Smooth muscle cell (in vitro differentiated cells): ENCODE measurements around the gene RPL28. TPM values are rescaled to one million over a fixed set of nuclear protein-coding genes. Genes with fewer than 3 reads are reported as not detected.

Experiments
- DNase-seq: peaks from one replicate; lab custom pipeline; 2025; ENCODE audit not compliant: unreplicated experiment; lab: John Stamatoyannopoulos, UW
- H2AFZ ChIP-seq: fragments of 200-600 bp; sonication (generic); 2 replicates; pipeline ENCODE4 v1.6.0; 2016; ENCODE audit warnings: antibody characterized with exemption, low read depth, mild to moderate bottlenecking
- H3F3A ChIP-seq: fragments of 200-600 bp; sonication (generic); 2 replicates; pipeline ENCODE4 v1.6.0; 2017; ENCODE audit warnings: antibody characterized with exemption, low read depth
- H3K27ac ChIP-seq: fragments of 200-600 bp; sonication (generic); 2 replicates; pipeline ENCODE4 v1.5.1; 2016; ENCODE audit warnings: low read depth, mild to moderate bottlenecking
- H3K27me3 ChIP-seq: fragments of 200-600 bp; sonication (generic); 2 replicates; pipeline ENCODE4 v1.6.1; 2016; ENCODE audit warnings: low read depth, mild to moderate bottlenecking
- H3K36me3 ChIP-seq: fragments of 200-600 bp; sonication (generic); 2 replicates; pipeline ENCODE4 v1.5.1; 2016; ENCODE audit warnings: low read depth
- H3K4me1 ChIP-seq: fragments of 200-600 bp; sonication (generic); 2 replicates; pipeline ENCODE4 v1.5.1; 2016; ENCODE audit warnings: low read depth
- H3K4me2 ChIP-seq: fragments of 200-600 bp; sonication (generic); 2 replicates; pipeline ENCODE4 v1.6.0; 2016; ENCODE audit warnings: mild to moderate bottlenecking
- H3K4me3 ChIP-seq: fragments of 200-600 bp; sonication (generic); 2 replicates; pipeline ENCODE4 v1.5.1; 2016; ENCODE audit warnings: mild to moderate bottlenecking
- H3K79me2 ChIP-seq: fragments of 200-600 bp; sonication (generic); 2 replicates; pipeline ENCODE4 v1.6.0; 2016; ENCODE audit warnings: low read depth, mild to moderate bottlenecking
- H3K9ac ChIP-seq: fragments of 200-600 bp; sonication (generic); 2 replicates; pipeline ENCODE4 v1.6.0; 2016; ENCODE audit warnings: low read depth
- H3K9me3 ChIP-seq: fragments of 200-600 bp; sonication (generic); replicated peaks from 2 replicates; pipeline ENCODE4 v1.5.1; 2016; ENCODE audit warnings: low read depth
- H4K20me1 ChIP-seq: fragments of 200-600 bp; sonication (generic); 2 replicates; pipeline ENCODE4 v1.6.0; 2016; ENCODE audit warnings: low read depth
- CTCF ChIP-seq: fragments of 200-600 bp; sonication (generic); IDR thresholded peaks from 2 replicates; pipeline ENCODE4 v1.5.1; 2017; ENCODE audit warnings: borderline replicate concordance, mild to moderate bottlenecking, antibody characterized with exemption; ENCODE audit not compliant: insufficient read depth, poor library complexity, severe bottlenecking
- WGBS: methylation state at CpG from one replicate; pipeline ENCODE4 v1.1.7; 2016; ENCODE audit warnings: low lambda C conversion rate; 5-methylcytosine and 5-hydroxymethylcytosine counted together
- polyA plus RNA-seq: library from polyadenylated mRNA; unstranded; fragments of >200 nt; fragmentation: Nextera tagmentation; extraction: Ambion mirVana; gene quantifications from 2 replicates; pipeline ENCODE4 v1.2.1, GENCODE V29; 2016
- total RNA-seq: library from RNA; depleted of rRNA; stranded (reverse); fragments of >200 nt; gene quantifications from 2 replicates; pipeline ENCODE4 v1.2.3, GENCODE V29; 2014

Gene RPL28
- total and polyA plus RNA-seq, 2 experiments from 2014 or later, result 515 to 1,108 TPM

- no peak overlapping the region for H3K27ac ChIP-seq
- no peaks in the 10 kb centered on the region for H3K36me3 ChIP-seq
- no peak overlapping the region for H3K9ac ChIP-seq
- no peaks in the 10 kb centered on the region for H4K20me1 ChIP-seq
- no peaks in the 10 kb centered on the region for H3K27me3 ChIP-seq
- no peaks in the 10 kb centered on the region for H3F3A ChIP-seq
- H3K4me1 ChIP-seq, result peaks cover 32% of the 10 kb centered on the region
- H3K9me3 ChIP-seq, result no peaks in the 10 kb centered on the region
- H3K79me2 ChIP-seq, result no peaks in the 10 kb centered on the region
- H2AFZ ChIP-seq, result no peak overlapping the region
- no peak for TF ChIP-seq CTCF
- no peak for DNase-seq
- no peak overlapping the region for H3K4me2 ChIP-seq
- WGBS, result 74% methylated on average over 11 of the region's 11 CpGs
- H3K4me3 ChIP-seq, result no peak overlapping the region
Observed at GRCh38 chr19:55379174-55379573, 6.6 kb upstream of the RPL28 start.

- Histone ChIP-seq H3K27ac (no peak overlapping the region), H3K4me2 (no peak overlapping the region), H2AFZ (no peak overlapping the region), H3K4me1 (peaks cover 30% of the 10 kb centered on the region), H3K27me3 (no peaks in the 10 kb centered on the region), H3K79me2 (peaks cover 12% of the 10 kb centered on the region), H3K9me3 (no peaks in the 10 kb centered on the region), H3F3A (peaks cover 9% of the 10 kb centered on the region), H4K20me1 (peaks cover 12% of the 10 kb centered on the region), H3K4me3 (no peak overlapping the region), H3K9ac (no peak overlapping the region), H3K36me3 (no peaks in the 10 kb centered on the region)
- TF ChIP-seq CTCF, result no peak
- 98% methylated on average over 4 of the region's 5 CpGs for WGBS
- no peak for DNase-seq
Observed at GRCh38 chr19:55382013-55382412, 3.7 kb upstream of the RPL28 start.

DNA sequence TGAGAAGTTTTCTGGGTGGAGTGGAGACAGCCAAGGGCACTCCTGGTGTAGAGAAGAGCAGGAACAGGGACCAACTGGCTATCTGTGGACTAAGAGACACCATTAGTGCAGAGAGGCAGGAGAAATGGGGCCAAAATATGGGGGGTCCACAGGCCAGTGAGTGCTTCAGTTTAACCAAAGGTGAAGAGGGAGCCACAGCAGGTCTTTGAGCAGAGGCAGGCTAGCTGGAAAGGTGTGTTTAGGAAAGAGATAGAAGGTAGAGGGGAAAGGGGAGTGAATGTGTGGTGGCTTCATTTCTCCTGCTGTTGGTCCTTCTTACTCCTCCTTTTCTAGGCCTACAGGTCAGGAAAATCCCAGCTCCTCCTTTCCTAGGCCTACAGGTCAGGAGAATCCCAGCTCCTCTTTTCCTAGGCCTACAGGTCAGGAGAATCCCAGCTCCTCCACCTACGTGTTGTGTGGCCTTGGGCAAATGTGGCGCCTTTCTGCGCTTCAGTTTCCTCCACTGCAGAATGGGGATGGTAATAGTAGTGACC lies 3.1 kb upstream of the RPL28 start:
- Histone ChIP-seq H2AFZ (no peak overlapping the region), H3K9ac (no peak overlapping the region), H4K20me1 (peaks cover 18% of the 10 kb centered on the region), H3K4me1 (peaks cover 33% of the 10 kb centered on the region), H3K79me2 (peaks cover 18% of the 10 kb centered on the region), H3K27me3 (no peaks in the 10 kb centered on the region), H3F3A (peaks cover 9% of the 10 kb centered on the region), H3K36me3 (no peaks in the 10 kb centered on the region), H3K9me3 (no peaks in the 10 kb centered on the region), H3K4me3 (no peak overlapping the region), H3K4me2 (no peak overlapping the region), H3K27ac (no peak overlapping the region)
- WGBS, result 98% methylated on average over 3 of the region's 3 CpGs
- no peak for TF ChIP-seq CTCF
- DNase-seq, result no peak
